ENCODE data around the gene DPM3. TPM values are rescaled to one million over a fixed set of nuclear protein-coding genes. Genes with fewer than 3 reads are reported as not detected.
A peak's percentile ranks its signal among the peaks of the same experiment; 100 is the strongest.
"Not testable (repeated sequence)": the region's sequence is repeated elsewhere in the genome, so short reads cannot be mapped to it uniquely, and the experiment has no call there.

Gene DPM3, protein sequence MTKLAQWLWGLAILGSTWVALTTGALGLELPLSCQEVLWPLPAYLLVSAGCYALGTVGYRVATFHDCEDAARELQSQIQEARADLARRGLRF
- 10 to 100 TPM; 26.8 to 45.7 (median 41.5) TPM for total RNA-seq
- 16.3 TPM for total RNA-seq (2013)

DNA sequence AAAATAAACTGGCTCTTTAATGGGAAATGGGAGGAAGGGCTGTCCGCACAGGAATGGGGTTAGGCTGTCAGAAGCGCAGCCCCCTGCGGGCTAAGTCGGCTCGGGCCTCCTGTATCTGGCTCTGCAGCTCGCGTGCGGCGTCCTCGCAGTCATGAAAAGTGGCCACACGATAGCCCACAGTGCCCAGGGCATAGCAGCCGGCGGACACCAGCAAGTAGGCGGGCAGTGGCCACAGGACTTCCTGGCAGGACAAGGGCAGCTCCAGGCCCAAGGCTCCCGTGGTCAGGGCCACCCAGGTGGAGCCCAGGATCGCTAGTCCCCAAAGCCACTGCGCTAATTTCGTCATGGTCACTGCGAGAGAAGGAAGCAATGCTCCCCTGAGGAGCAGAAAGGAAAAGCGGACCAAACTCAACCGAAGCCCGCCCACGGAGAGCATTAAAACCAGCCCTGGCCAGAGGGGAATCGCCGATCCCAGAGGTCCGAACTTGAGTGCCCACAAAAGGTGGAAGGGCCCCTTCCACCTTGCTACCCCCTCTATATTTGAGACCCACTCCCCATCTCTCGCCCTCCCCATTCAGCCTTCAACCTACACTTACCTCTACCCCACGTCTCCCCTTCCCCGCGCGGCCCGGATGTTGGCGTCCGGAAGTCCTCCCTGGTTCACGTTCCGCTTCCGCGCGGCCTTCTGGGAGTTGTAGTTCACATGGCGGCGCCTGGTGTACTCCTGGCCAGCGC lies at the start of gene DPM3:
DPM3 (minus strand) TSS at position 637 of the 735 bp plus-strand sequence; CDS start at position 346, 291 bp downstream.
- Mint-ChIP-seq H3K27me3 (ENCODE audit: low read depth in 2 of 2) (peaks cover 0 to 2% of the 10 kb centered on the region in 2 donors), H3K4me3 (peak within 1 kb of the TSS; percentile 96), H3K9me3 (no peaks in the 10 kb centered on the region), H3K4me1 (peaks cover 17 to 41% of the 10 kb centered on the region in 2 donors), H3K36me3 (no peaks in the 10 kb centered on the region), H3K27ac (peak within 1 kb of the TSS; percentile 97 to 99)
- no peaks in the 10 kb centered on the region for H3K27me3 ChIP-seq (ENCODE audit: control insufficient read depth, insufficient read depth, low read length)
- intact Hi-C loops (cut with micrococcal nuclease): loop anchor here (2.0 kb wide), 1 partner anchor 13 kb away; the partner anchor contains the start of gene EFNA1
- TF ChIP-seq, protein P1, sequence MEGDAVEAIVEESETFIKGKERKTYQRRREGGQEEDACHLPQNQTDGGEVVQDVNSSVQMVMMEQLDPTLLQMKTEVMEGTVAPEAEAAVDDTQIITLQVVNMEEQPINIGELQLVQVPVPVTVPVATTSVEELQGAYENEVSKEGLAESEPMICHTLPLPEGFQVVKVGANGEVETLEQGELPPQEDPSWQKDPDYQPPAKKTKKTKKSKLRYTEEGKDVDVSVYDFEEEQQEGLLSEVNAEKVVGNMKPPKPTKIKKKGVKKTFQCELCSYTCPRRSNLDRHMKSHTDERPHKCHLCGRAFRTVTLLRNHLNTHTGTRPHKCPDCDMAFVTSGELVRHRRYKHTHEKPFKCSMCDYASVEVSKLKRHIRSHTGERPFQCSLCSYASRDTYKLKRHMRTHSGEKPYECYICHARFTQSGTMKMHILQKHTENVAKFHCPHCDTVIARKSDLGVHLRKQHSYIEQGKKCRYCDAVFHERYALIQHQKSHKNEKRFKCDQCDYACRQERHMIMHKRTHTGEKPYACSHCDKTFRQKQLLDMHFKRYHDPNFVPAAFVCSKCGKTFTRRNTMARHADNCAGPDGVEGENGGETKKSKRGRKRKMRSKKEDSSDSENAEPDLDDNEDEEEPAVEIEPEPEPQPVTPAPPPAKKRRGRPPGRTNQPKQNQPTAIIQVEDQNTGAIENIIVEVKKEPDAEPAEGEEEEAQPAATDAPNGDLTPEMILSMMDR (IDR thresholded peaks at IDR 0.05): no peak
- no peaks in the 10 kb centered on the region for H3K9me3 ChIP-seq (ENCODE audit: control insufficient read depth, insufficient read depth, low read length)
- peak within 1 kb of the TSS; percentile 81 for H3K4me3 ChIP-seq (ENCODE audit: low read length)
- ATAC-seq: peak; percentile 63 to 72 (median 68)
- peak within 1 kb of the TSS; percentile 78 for H3K27ac ChIP-seq (ENCODE audit: low read length)
- peak; percentile 80 to 92 for DNase-seq
- under 1% methylated on average over 42 of the region's 42 CpGs for WGBS (ENCODE audit: insufficient coverage)
- peaks cover 35% of the 10 kb centered on the region for H3K4me1 ChIP-seq (ENCODE audit: control insufficient read depth, insufficient read depth, low read length)
- no peaks in the 10 kb centered on the region for H3K36me3 ChIP-seq (ENCODE audit: control insufficient read depth, insufficient read depth, low read length)

DNA sequence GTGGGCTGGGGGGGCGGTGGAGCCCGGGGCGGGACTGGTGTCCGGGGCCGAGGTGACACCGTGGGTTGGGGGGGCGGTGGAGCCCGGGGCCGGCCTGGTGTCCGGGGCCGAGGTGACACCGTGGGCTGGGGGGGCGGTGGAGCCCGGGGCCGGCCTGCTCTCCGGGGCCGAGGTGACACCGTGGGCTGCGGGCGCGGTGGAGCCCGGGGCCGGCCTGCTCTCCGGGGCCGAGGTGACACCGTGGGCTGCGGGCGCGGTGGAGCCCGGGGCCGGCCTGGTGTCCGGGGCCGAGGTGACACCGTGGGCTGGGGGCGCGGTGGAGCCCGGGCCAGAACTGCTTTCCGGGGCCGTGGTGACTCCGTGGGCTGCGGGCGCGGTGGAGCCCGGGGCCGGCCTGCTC lies 49.6 kb upstream of the DPM3 start:
- H3K36me3 ChIP-seq (ENCODE audit: control insufficient read depth, insufficient read depth, low read length); H3K36me3 Mint-ChIP-seq; H3K4me3 Mint-ChIP-seq; H3K9me3 ChIP-seq (ENCODE audit: control insufficient read depth, insufficient read depth, low read length); H3K4me3 ChIP-seq (ENCODE audit: low read length); H3K27me3 ChIP-seq (ENCODE audit: control insufficient read depth, insufficient read depth, low read length); H3K27ac Mint-ChIP-seq; H3K9me3 Mint-ChIP-seq; H3K27ac ChIP-seq (ENCODE audit: low read length); ATAC-seq; DNase-seq: not testable (repeated sequence)
- 97% methylated on average over 20 of the region's 45 CpGs for WGBS (ENCODE audit: insufficient coverage)
- H3K4me1 ChIP-seq (ENCODE audit: control insufficient read depth, insufficient read depth, low read length): peaks cover 39% of the 10 kb centered on the region
- H3K4me1 Mint-ChIP-seq: peaks cover 20 to 34% of the 10 kb centered on the region in 2 donors
- intact Hi-C loops (cut with micrococcal nuclease): loop anchor here (5.0 kb wide), 2 partner anchors 37 to 52 kb away; a partner anchor contains a TSS
- peaks cover 0 to 13% of the 10 kb centered on the region in 2 donors for H3K27me3 Mint-ChIP-seq (ENCODE audit: low read depth in 2 of 2)

DNA sequence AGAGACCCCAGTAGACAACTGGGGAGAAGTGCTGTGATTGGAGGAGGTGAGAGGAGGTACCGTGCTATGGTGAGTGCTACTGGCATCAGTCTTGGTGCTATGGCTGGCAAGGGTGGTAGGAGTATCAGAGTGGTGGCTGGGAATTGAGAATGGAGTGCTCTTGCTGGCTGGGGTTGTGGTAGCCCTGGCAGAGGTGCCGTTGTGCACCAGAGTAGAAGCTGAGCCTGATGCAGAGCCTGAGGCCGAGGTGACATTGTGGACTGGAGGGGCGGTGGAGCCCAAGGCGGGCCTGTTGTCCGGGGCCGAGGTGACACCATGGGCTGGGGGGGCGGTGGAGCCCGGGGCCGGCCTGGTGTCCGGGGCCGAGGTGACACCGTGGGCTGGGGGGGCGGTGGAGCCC lies 47.9 kb upstream of the DPM3 start:
- TF ChIP-seq, protein P1 (IDR thresholded peaks at IDR 0.05): no peak
- intact Hi-C loops (cut with micrococcal nuclease): no loop called here
- no peak for ATAC-seq
- H3K9me3 Mint-ChIP-seq: no peaks in the 10 kb centered on the region
- H3K4me3 ChIP-seq (ENCODE audit: low read length): no peak overlapping the region
- DNase-seq: no peak
- H3K27ac ChIP-seq (ENCODE audit: low read length): no peak overlapping the region
- H3K4me1 Mint-ChIP-seq: peaks cover 6 to 19% of the 10 kb centered on the region in 2 donors
- no peaks in the 10 kb centered on the region for H3K36me3 ChIP-seq (ENCODE audit: control insufficient read depth, insufficient read depth, low read length)
- no peaks in the 10 kb centered on the region for H3K9me3 ChIP-seq (ENCODE audit: control insufficient read depth, insufficient read depth, low read length)
- peak overlapping the region in 1 of 2 donors; percentile 21 for H3K27ac Mint-ChIP-seq
- peak overlapping the region; percentile 57 for H3K4me3 Mint-ChIP-seq
- H3K4me1 ChIP-seq (ENCODE audit: control insufficient read depth, insufficient read depth, low read length): peaks cover 31% of the 10 kb centered on the region
- H3K27me3 Mint-ChIP-seq (ENCODE audit: low read depth in 2 of 2): peaks cover 0 to under 1% of the 10 kb centered on the region in 2 donors
- no peaks in the 10 kb centered on the region for H3K27me3 ChIP-seq (ENCODE audit: control insufficient read depth, insufficient read depth, low read length)
- H3K36me3 Mint-ChIP-seq: no peaks in the 10 kb centered on the region
- WGBS (ENCODE audit: insufficient coverage): 96% methylated on average over 14 of the region's 14 CpGs

DNA sequence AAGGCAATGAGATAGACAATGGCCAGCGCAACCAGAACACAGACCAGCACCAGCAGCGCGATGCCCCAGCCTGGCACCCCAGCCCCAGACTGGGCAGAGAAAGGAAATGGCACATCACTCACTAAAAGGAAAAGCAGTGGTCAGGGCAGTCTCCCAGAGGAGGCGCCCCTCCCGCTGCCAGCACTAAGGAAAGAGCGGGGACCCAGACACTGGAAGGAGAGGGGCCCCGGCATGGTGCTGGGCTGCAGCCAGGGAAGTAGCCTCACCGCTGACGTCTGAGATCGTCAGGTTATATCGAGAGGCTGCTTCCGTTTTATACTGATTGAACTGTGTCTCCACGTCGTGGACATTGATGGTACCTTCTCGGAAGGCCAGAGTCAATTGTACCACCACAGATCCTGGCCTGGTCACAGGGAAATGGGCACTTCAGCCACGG lies 47.1 kb upstream of the DPM3 start:
- H3K9me3 Mint-ChIP-seq: no peaks in the 10 kb centered on the region
- H3K27ac Mint-ChIP-seq: no peak overlapping the region
- no peaks in the 10 kb centered on the region for H3K36me3 Mint-ChIP-seq
- ATAC-seq: no peak
- no peaks in the 10 kb centered on the region for H3K27me3 ChIP-seq (ENCODE audit: control insufficient read depth, insufficient read depth, low read length)
- no peak overlapping the region for H3K4me3 Mint-ChIP-seq
- H3K9me3 ChIP-seq (ENCODE audit: control insufficient read depth, insufficient read depth, low read length): no peaks in the 10 kb centered on the region
- no peaks in the 10 kb centered on the region for H3K36me3 ChIP-seq (ENCODE audit: control insufficient read depth, insufficient read depth, low read length)
- H3K4me1 Mint-ChIP-seq: peaks cover 6 to 12% of the 10 kb centered on the region in 2 donors
- DNase-seq: no peak
- intact Hi-C loops (cut with micrococcal nuclease): no loop called here
- WGBS (ENCODE audit: insufficient coverage): 85% methylated on average over 16 of the region's 16 CpGs
- no peak overlapping the region for H3K27ac ChIP-seq (ENCODE audit: low read length)
- no peaks in the 10 kb centered on the region for H3K27me3 Mint-ChIP-seq (ENCODE audit: low read depth in 2 of 2)
- no peak overlapping the region for H3K4me3 ChIP-seq (ENCODE audit: low read length)
- peaks cover 23% of the 10 kb centered on the region for H3K4me1 ChIP-seq (ENCODE audit: control insufficient read depth, insufficient read depth, low read length)
- TF ChIP-seq, protein P1 (IDR thresholded peaks at IDR 0.05): no peak
